HG02840 (cell line): ENCODE data around the gene MECP2.

ENCODE experiments used
- ATAC-seq: cut with Tn5 transposase; IDR thresholded peaks from one replicate; pipeline ENCODE4 v1.9.1; 2021; ENCODE audit warnings: mild to moderate bottlenecking, moderate library complexity, moderate number of reproducible peaks; ENCODE audit not compliant: unreplicated experiment, low FRiP score

MECP2 gene

DNA sequence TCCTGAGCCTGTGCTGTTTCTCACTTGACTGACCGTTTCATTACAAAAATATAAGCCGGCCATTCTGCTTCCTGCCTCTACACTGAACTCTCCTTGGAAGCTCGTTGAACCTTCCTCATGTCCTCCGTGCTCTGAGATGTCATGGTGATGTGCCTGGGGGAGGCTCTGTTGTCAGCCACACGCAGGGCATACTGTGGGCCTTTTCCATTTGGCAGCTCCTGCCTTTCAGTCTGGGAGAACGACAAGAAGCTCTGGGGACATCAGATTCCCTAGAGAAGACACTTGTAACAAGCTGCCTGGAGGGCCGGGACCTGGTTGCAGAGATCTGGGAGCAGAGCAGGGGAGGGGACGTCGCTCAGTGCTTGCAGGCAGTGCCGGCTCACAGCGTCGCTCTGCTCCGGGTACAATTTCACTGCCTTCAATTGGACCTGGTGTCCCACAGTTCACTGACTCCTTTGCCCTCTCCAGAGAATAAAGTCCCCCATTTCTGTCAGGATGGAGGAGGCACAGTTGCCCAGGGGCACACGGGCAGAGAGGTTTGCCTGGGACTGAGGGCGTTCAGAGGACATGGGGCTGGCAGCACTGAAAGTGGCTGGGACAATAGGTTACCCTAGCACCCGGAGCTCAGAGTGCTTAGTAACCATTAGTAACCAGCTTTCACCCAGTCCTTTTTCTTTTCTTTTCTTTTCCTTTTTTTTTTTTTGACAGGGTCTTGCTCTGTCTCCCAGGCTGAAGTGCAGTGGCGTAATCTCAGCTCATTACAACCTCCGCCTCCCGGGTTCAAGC is 19.1 kb upstream of the MECP2 start:
- no peak for ATAC-seq

DNA sequence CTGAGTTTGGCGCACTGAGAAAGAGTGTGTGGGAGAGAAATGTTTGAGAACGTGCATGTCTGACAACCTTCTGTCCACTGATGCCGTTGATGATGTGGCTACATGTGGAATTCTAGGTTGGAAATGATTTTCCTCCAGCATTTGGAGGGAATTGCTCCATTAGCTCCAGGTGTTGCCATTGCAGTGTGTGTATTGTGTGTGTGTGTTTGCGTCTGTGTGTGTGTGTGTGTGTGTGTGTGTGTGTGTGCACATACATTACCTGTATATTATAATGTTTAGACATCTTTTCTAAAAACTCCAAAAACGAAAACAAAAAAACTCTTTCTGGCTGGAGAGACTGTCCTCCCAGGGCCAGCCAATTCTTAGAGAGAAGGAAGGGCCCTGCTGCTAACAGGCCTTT is 18.2 kb upstream of the MECP2 start:
- ATAC-seq: no peak

DNA sequence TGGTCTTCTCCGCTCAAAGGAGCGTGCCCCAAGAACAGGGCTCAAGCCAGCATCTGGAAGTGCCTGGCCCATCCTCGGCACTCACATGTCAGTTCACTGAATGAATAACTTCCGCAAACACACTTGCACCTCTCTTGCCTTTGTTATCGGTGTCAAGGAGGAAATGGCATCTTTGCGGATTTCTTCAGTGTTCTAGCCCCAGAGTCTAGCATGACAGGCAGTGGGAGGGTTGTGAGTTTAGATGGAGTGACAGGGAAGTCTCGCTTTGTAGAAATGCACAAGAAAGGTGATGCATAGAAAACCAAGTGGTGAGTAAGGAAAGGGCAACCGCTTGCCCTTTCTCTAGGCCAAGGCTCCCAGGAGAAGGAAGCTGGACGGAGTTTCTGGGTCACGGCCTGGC is 17.6 kb upstream of the MECP2 start:
- no peak for ATAC-seq

DNA sequence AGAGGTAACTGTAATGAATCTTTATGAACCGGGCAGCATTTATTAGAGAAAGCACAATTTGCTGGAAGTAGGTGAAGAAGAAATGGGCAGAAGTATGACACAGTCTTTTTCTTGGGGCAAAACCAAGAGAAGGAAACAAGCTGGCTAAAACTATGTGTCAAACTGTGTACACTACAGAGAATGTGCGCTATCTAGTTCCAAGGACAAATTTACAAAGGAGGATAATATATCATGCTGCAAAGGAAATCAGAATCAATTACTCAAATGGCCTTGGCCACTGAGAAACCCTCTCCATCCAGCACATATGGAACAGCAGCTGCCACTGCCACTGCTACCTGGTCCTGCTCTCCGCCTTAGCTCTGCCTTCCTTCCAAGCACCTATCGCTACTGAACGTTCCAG is 17.1 kb upstream of the MECP2 start:
- ATAC-seq: no peak

DNA sequence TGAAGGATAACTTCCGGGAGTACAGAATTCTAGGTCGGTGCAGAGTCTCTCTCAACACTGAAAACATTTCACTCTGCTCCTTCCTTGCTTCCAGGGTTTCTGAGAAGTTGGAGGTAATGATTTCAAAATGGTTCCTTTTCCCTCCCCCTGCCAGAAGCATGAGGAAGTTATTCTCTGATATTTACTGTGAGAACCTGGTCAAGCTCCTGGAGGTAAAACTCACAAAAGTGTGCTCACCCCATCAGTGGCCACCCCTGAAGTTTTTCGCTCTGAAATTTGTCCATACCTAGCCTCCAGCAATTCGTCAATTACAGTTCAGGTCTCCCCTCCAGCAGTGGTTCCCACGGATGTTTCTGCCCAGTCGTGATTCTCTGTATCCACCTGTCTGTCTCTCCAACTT is 16.2 kb upstream of the MECP2 start:
- no peak for ATAC-seq

DNA sequence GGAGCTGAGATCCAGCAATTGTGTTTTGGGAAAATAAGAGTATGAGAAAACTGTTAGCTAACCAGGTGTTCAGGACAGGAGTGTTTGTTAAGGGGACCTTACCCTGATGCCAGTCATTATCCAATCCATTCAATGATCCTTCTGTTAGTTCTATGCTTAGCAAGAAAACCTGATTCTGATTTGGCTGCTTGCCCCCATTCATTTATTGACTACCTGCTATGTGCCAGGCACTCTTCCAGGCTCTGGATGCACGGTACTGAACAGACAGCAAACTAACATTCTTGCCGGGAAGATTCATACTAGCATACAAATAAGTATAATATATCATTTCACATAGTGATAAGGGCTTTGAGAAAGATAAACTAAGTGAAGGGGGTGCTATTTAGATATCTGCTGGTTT is 1.0 kb upstream of the MECP2 start:
- ATAC-seq: no peak

GRCh38 chrX:154097003-154097588 is 421 bp downstream of the MECP2 start:
- ATAC-seq: peak; percentile 32

GRCh38 chrX:154096140-154097002 is 1.1 kb downstream of the MECP2 start:
- no peak for ATAC-seq

GRCh38 chrX:154094833-154095232 is 2.7 kb downstream of the MECP2 start:
- ATAC-seq: no peak

GRCh38 chrX:154093965-154094364 is 3.6 kb downstream of the MECP2 start:
- no peak for ATAC-seq

DNA sequence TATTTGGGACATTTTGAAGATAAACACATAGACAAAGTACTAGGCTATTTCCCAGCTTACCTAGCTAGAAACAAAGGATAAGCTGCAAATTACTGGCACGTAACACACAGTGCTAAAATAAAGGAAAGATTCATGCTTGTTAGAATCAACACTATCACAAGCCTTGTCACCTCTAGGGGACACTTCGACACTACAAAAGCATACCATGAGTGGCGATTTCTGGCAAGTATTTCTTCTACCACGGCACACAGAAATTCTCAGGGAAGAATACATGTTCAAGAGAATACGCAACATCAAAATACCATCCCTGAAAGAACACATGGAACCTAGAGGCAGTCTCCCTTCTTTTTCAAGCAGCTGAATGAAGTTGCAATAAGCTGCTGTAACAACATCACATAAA is 5.1 kb downstream of the MECP2 start:
- no peak for ATAC-seq

DNA sequence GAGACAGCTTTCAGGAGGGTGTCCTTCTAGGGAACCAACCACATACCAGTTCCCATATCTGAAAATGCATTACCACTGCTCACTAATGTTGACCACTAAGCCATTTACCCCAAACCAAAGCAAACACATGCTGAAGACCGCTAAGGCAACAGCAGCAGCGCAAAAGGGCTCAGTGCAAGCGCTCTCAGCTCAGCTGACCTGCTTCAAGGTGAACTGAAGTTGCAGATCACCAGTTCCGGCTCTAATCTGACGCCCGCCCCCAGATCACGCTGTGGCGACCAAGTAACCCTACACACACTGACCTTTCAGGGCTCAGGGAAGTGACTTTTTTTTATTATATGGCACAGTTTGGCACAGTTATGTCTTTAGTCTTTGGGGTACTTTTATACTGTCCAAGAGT is 5.8 kb downstream of the MECP2 start:
- no peak for ATAC-seq

- ATAC-seq: no peak
Measured at GRCh38 chrX:154090731-154091130, 6.8 kb downstream of the MECP2 start.

GRCh38 chrX:154084449-154085300 is 12.8 kb downstream of the MECP2 start:
- no peak for ATAC-seq

- no peak for ATAC-seq
Measured at GRCh38 chrX:154083126-154083517, 14.4 kb downstream of the MECP2 start.

- ATAC-seq: no peak
Measured at GRCh38 chrX:154082396-154083125, 15.0 kb downstream of the MECP2 start.

GRCh38 chrX:154077101-154077500 is 20.4 kb downstream of the MECP2 start:
- no peak for ATAC-seq

GRCh38 chrX:154074199-154074598 is 23.3 kb downstream of the MECP2 start:
- no peak for ATAC-seq

DNA sequence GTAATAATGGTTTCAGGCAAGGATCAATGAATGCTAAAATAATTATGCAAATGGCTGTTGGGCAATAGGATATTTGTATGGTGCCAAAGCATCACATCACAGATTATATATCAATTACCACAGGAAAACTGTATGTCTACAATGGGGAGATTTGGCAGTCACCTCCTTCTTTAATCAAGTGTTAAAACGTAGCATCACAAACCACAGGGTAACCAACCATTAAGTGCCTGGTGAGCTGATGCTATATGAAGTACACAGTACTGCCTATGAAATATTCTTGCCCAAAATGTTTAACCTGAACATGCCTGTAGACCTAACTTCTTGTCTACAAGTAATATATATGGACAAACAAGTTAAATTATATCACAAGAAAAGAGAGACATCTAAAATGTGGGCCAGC is 25.3 kb downstream of the MECP2 start:
- no peak for ATAC-seq

DNA sequence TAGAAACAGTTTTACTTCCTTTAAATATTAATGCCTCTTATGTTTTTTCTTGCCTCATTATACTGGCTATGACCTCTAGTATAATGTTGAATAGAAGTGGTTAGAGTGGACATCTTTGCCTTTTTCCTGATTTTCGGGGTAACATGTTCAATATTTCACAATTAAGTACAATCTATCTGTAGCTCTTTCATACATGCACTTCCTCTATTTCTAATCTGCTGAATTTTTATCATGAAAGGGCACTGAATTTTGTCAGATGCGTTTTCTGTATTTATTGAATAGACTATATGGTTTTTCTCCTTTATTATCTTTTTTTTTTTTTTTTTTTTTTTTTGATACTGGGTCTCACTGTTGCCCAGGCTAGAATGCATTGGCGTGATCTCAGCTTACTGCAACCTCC is 29.0 kb downstream of the MECP2 start:
- no peak for ATAC-seq
